Measurements from ENCODE around the gene DIP2A. TPM values are rescaled to one million over a fixed set of nuclear protein-coding genes. Genes with fewer than 3 reads are reported as not detected.

Gene DIP2A
- polyA plus RNA-seq, 1 donor from 2014 or later, result 45.0 TPM

GRCh38 chr21:46597031-46597430, 138.3 kb downstream of the DIP2A start:
- Histone ChIP-seq H3K9ac (ENCODE audit: low read length) (no peak overlapping the region), H4K20me1 (ENCODE audit: insufficient read depth) (no peaks in the 10 kb centered on the region), H3K27ac (ENCODE audit: low read length) (no peak overlapping the region), H3K4me2 (ENCODE audit: low read length) (no peak overlapping the region), H3K36me3 (ENCODE audit: insufficient read depth, low read length) (no peaks in the 10 kb centered on the region), H3K9me3 (ENCODE audit: low read length) (no peaks in the 10 kb centered on the region), H3K79me2 (replicated peaks; ENCODE audit: insufficient read depth, low read length) (no peaks in the 10 kb centered on the region), H3K27me3 (ENCODE audit: insufficient read depth, low read depth, low read length) (no peaks in the 10 kb centered on the region), H3K4me3 (ENCODE audit: low read length) (no peak overlapping the region), H2AFZ (ENCODE audit: low read depth, low read length) (no peak overlapping the region), H3K9me2 (ENCODE audit: insufficient read depth, low read length) (no peaks in the 10 kb centered on the region), H3F3A (ENCODE audit: insufficient read depth, low read length, poor library complexity, severe bottlenecking) (no peaks in the 10 kb centered on the region)
- TF ChIP-seq TAF1 (IDR thresholded peaks at IDR 0.05; ENCODE audit: low read depth) (no peak), MXI1 (conservative IDR thresholded peaks at IDR 0.05; ENCODE audit: poor library complexity, severe bottlenecking) (no peak), REST (IDR thresholded peaks at IDR 0.05; ENCODE audit: borderline replicate concordance) (no peak), RAD21 (conservative IDR thresholded peaks at IDR 0.05) (no peak), EP300 (conservative IDR thresholded peaks at IDR 0.05; ENCODE audit: poor library complexity, severe bottlenecking) (no peak), SMC3 (conservative IDR thresholded peaks at IDR 0.05; ENCODE audit: poor library complexity) (no peak), EZH2 (IDR thresholded peaks at IDR 0.05; ENCODE audit: borderline replicate concordance, insufficient read depth, low read length, poor library complexity, severe bottlenecking) (no peak)

DNA sequence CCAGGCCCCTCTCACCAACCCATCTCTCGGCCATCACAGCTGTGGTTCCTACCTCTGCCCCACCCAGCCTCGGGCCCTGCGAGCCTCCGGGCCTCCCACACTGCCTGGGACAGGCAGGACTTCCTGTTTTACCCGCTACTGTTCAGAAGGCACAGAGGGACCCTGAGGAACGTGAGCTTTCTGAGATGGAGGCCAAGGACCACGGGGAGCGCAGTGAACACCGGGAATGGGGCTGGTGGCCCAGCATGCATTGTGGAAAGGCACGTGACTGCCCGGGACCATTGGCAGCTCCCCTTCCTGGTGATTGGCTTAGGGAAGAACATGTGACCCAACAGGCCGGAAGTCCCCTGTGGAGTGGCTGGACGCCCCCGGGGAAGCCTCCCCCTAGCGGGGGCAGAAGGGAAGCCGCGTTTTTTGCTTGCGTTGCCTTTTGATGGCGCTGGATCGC, 139.2 kb downstream of the DIP2A start:
- Histone ChIP-seq H3K4me2 (ENCODE audit: low read length) (no peak overlapping the region), H3K27me3 (ENCODE audit: insufficient read depth, low read depth, low read length) (no peaks in the 10 kb centered on the region), H3K9ac (ENCODE audit: low read length) (no peak overlapping the region), H3K36me3 (ENCODE audit: insufficient read depth, low read length) (no peaks in the 10 kb centered on the region), H4K20me1 (ENCODE audit: insufficient read depth) (no peaks in the 10 kb centered on the region), H3K4me3 (ENCODE audit: low read length) (no peak overlapping the region), H3K9me3 (ENCODE audit: low read length) (no peaks in the 10 kb centered on the region), H3K9me2 (ENCODE audit: insufficient read depth, low read length) (no peaks in the 10 kb centered on the region), H3F3A (ENCODE audit: insufficient read depth, low read length, poor library complexity, severe bottlenecking) (no peaks in the 10 kb centered on the region), H3K27ac (ENCODE audit: low read length) (no peak overlapping the region), H3K79me2 (replicated peaks; ENCODE audit: insufficient read depth, low read length) (no peaks in the 10 kb centered on the region), H2AFZ (ENCODE audit: low read depth, low read length) (no peak overlapping the region)
- TF ChIP-seq CTCF (IDR thresholded peaks at IDR 0.05; ENCODE audit: poor library complexity, severe bottlenecking) (no peak), POLR2AphosphoS5 (IDR thresholded peaks at IDR 0.05) (no peak), EP300 (conservative IDR thresholded peaks at IDR 0.05; ENCODE audit: poor library complexity, severe bottlenecking) (no peak), SMC3 (conservative IDR thresholded peaks at IDR 0.05; ENCODE audit: poor library complexity) (no peak), REST (IDR thresholded peaks at IDR 0.05; ENCODE audit: borderline replicate concordance) (no peak), MXI1 (conservative IDR thresholded peaks at IDR 0.05; ENCODE audit: poor library complexity, severe bottlenecking) (no peak), TAF1 (IDR thresholded peaks at IDR 0.05; ENCODE audit: low read depth) (no peak), RAD21 (conservative IDR thresholded peaks at IDR 0.05) (no peak), EZH2 (IDR thresholded peaks at IDR 0.05; ENCODE audit: borderline replicate concordance, insufficient read depth, low read length, poor library complexity, severe bottlenecking) (no peak)
